ENCODE results near the gene BCAP29.
"Not testable (repeated sequence)": the region's sequence is repeated elsewhere in the genome, so short reads cannot be mapped to it uniquely, and the experiment has no call there.

The BCAP29 gene

GRCh38 chr7:107628461-107629064 lies 48.5 kb downstream of the BCAP29 start:
- no peak for DNase-seq

- no peak for DNase-seq
These were observed 50.3 kb downstream of the BCAP29 start for GRCh38 chr7:107630342-107630741.

DNA sequence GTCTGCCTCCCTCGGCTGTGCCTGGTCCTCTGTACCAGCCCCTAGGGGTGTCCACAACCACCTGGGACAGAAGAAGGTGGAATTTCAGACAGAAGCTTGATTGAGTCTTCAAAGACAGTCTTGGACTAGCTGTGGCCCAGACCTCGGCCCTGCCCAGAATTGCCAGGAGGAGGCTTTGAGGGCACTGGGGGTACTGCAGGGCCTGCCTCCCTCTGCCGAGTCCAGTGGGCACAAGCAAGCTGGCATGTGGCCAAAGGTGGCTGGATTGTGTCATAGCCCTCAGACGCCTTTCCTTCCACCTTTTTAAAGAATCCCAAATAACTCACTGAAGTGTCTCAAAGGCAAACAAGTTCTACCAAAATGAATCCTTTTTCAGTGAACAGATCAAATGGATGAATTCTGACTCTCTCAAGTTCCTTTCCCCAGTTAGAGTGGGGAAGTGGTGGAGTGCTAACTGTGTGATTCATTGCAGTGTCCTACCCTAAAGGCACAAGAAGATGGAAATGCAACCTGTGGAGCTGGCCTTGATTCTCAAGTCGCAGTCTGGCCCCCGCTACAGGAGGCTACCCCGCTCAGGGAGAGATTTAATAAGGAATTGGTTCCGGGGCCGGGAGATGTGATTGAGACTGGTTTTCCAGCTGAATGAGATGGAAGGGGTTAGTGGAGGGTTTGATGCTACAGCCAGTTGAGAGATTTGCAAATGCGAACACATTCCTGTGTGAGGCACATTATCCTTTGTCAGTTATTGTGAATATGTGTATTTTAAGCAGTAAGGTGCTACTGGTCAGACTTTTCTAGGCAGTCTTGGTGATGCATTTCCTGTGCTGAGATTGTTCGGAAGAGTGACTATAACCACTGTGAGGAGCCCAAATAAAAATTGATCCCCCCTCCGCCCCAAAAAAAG lies 51.8 kb downstream of the BCAP29 start:
- no peak for DNase-seq

GRCh38 chr7:107632492-107632865 lies 52.4 kb downstream of the BCAP29 start:
- DNase-seq, result no peak

- DNase-seq, result no peak
These were observed 58.5 kb downstream of the BCAP29 start for GRCh38 chr7:107638594-107638993.

- DNase-seq, result not testable (repeated sequence)
These were observed 59.0 kb downstream of the BCAP29 start for GRCh38 chr7:107639070-107639469.

DNA sequence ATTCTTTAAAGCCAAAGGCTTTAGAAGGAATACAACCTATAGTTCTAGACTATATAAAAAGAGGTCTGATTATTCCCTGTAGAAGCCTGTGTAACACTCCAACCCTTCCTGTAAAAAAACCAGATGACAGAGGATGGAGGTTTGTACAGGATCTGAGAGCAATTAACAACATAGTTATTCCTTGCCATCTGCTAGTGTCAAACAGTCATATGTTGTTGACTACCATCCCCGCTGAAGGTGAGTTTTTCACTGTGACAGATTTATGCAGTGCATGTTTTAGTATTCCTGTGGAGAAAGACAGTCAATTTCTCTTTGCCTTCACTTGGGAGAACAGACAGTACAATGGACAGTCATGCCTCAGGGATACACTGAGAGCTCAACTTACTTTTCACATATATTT lies 61.6 kb downstream of the BCAP29 start:
- no peak for DNase-seq

- DNase-seq, result no peak
These were observed 62.5 kb downstream of the BCAP29 start for GRCh38 chr7:107642501-107642900.

GRCh38 chr7:107643407-107643806 lies 63.4 kb downstream of the BCAP29 start:
- no peak for DNase-seq

GRCh38 chr7:107643938-107644308 lies 63.9 kb downstream of the BCAP29 start:
- no peak for DNase-seq

DNA sequence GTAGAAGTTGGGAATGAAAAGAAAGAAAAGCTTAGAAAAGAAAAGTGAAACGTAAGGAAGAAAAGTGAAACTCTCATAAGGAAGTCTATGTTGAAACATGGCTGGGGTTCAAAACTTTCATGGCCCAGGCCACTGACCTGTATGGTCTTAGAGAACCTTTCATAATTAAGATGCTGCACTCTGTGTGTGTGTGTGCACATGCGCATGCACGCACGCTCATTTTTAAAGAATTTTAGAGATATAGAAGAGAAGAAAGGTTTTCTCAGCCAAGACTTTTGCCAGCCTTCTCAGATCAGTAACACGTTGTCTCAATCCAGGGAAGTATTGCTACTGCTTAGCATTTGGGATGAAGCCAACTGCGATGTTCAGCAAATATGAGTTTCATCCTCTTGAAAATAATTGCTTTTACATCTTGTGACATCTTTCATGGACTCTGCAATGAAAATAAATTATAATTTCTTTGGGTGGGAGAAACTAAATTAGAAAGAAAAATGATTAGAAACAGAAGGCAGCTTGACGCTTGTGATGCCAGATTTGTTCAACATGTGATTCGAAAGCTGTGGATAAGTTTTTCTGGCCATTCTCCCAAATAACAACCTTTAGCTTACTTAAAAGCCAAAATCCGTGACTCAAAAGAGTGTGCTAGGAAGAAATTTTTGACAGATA lies 64.4 kb downstream of the BCAP29 start:
- no peak for DNase-seq

DNA sequence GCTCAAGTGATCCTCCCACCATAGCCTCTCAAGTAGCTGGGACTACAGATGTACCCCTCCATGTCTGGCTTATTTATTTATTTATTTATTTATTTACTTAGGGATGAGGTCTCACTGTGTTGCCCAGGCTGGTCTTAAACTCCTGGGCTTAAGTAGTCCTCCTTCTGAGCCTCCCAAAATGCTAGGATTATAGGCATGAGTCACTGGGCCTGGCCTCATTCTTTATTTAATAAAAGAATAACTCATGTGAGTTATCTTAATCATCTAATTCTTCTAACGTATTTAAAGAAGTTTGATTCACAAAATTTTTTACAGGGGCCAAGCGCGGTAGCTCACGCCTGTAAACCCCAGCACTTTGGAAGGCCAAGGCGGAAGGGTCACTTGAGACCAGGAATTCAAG lies 72.6 kb downstream of the BCAP29 start:
- DNase-seq, result no peak

GRCh38 chr7:107658467-107658866 lies 78.4 kb downstream of the BCAP29 start:
- no peak for DNase-seq

DNA sequence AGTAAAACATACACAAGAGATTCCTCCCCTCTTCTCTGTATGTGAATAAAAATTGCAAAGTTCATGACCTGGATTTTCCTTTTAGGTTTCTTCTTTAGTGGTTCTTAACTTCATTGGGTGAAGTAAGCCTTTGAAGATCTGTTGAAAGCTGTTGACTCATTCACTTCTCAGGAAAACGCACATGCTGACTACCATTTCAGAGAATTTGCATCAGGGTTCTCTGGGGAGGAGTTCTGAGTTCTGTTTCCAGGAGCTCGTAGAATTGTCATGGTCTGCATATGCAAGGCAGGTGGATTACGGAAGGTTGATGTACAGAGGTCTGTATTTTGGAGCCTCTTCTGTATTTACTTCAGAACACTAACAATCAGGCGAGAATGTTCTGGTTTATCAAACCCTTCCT lies 79.6 kb downstream of the BCAP29 start:
- DNase-seq, result no peak

GRCh38 chr7:107660381-107661080 lies 80.5 kb downstream of the BCAP29 start, which contains the start of gene SLC26A4:
TSS of gene SLC26A4 (plus strand) at chr7:107660828. CDS start at chr7:107661642, 814 bp downstream.
- no peak for DNase-seq

DNA sequence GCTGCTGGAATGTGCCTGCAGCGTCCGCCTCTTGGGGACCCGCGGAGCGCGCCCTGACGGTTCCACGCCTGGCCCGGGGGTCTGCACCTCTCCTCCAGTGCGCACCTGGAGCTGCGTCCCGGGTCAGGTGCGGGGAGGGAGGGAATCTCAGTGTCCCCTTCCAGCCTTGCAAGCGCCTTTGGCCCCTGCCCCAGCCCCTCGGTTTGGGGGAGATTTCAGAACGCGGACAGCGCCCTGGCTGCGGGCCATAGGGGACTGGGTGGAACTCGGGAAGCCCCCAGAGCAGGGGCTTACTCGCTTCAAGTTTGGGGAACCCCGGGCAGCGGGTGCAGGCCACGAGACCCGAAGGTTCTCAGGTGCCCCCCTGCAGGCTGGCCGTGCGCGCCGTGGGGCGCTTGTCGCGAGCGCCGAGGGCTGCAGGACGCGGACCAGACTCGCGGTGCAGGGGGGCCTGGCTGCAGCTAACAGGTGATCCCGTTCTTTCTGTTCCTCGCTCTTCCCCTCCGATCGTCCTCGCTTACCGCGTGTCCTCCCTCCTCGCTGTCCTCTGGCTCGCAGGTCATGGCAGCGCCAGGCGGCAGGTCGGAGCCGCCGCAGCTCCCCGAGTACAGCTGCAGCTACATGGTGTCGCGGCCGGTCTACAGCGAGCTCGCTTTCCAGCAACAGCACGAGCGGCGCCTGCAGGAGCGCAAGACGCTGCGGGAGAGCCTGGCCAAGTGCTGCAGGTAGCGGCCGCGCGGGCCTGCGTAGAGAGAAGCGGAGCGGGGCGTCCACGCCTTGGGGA lies 81.2 kb downstream of the BCAP29 start:
- no peak for DNase-seq

- DNase-seq, result no peak
These were observed 81.9 kb downstream of the BCAP29 start for GRCh38 chr7:107661865-107662379.

DNA sequence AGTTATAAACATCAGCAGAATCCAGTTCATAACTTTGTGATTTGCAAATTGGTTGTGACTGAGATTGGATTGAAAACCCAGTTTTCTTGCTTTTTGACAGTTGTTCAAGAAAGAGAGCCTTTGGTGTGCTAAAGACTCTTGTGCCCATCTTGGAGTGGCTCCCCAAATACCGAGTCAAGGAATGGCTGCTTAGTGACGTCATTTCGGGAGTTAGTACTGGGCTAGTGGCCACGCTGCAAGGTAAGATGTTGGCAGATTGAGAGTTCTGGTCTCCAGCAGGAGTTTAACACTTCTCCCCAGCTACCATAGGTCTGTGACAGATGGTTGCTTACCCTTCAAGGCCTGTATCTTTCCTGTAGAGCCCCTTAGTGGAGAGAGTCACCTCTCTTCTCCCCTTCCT lies 83.2 kb downstream of the BCAP29 start:
- DNase-seq, result no peak

GRCh38 chr7:107666790-107667189 lies 86.7 kb downstream of the BCAP29 start:
- no peak for DNase-seq

DNA sequence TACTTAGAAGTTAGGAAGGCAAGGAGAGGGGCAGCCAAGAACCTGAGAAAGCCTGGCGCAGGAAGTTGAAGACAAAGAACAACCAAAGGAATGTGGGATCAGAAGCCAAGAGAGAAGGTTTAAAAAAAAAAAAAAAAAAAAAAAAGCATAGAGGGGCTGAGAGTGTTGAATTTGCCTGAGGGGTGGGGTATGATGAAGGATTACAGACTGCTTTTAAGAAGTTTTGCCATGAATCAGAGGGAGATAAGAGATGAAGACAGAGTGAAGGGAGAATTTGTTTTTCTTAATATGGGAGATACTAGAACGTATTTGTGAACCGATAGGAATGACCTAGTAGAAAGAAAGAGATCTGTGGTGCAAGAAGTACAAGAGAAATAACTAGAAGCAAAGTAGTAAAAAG lies 87.3 kb downstream of the BCAP29 start:
- DNase-seq, result no peak

- no peak for DNase-seq
These were observed 88.2 kb downstream of the BCAP29 start for GRCh38 chr7:107668296-107668695.
